ENCODE results near the gene AFF1.

DNA sequence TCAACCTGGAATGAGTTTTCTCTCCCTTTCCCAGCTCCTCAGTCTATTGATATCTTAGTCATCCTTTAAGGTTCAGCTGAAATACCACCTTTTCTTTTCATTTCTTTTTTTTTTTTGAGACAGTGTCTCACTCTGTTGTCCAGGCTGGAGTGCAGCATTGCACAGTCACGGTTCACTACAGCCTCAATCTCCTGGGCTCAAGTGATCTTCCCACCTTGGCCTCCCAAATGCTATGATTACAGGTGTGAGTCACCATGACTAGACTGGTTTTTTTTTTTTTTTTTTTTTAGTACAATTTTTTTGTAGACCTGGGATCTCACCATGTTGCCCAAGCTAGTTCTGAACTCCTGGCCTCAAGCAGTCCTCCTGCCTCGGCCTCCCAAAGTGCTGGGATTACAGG lies 28.9 kb downstream of the AFF1 start:
- no peak for TF ChIP-seq EZH2 (IDR thresholded peaks at IDR 0.05; ENCODE audit: insufficient read depth, poor library complexity, severe bottlenecking)
- TF ChIP-seq EZH2phosphoT487 (IDR thresholded peaks at IDR 0.05; ENCODE audit: insufficient read depth, low read depth): no peak

Data from GM23248 (cell line).